C4-2B (cell line): ENCODE data around the gene PADI3.

Experiments
- CTCF ChIP-seq: fragments of 450-650 bp; conservative IDR thresholded peaks from 2 replicates; pipeline ENCODE4 v1.5.1; 2017; ENCODE audit warnings: mild to moderate bottlenecking
- ZFX ChIP-seq: fragments of 450-650 bp; IDR thresholded peaks from 2 replicates; pipeline ENCODE4 v1.6.1; 2017

DNA sequence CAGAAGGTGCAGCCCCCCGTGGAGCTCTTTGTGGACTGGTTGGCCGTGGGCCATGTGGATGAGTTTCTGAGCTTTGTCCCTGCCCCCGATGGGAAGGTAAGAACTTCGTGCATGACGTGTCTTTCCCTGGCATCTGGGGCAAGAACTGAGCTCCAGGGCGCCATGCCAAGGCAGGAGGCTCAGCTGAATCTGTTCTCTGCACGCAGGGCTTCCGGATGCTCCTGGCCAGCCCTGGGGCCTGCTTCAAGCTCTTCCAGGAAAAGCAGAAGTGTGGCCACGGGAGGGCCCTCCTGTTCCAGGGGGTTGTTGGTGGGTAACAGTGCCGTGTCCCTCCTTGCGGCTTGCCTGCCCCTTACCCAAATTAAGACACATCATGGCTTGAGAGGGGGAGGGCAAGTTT lies 27.7 kb downstream of the PADI3 start:
- TF ChIP-seq CTCF (no peak), ZFX (no peak)
